ENCODE measurements around the gene PPFIA4.
"Not testable (repeated sequence)": the region's sequence is repeated elsewhere in the genome, so short reads cannot be mapped to it uniquely, and the experiment has no call there.

The PPFIA4 gene

GRCh38 chr1:203026031-203026665 lies at the start of gene PPFIA4:
Gene PPFIA4 (plus strand): TSS chr1:203026491. CDS start chr1:203039009, 12,518 bp downstream.
- DNase-seq = peak; percentile 96

GRCh38 chr1:202976633-202977032 lies 49.7 kb upstream of the PPFIA4 start:
- no peak for DNase-seq

- no peak for DNase-seq
Measured at GRCh38 chr1:202979459-202979858, 46.8 kb upstream of the PPFIA4 start.

DNA sequence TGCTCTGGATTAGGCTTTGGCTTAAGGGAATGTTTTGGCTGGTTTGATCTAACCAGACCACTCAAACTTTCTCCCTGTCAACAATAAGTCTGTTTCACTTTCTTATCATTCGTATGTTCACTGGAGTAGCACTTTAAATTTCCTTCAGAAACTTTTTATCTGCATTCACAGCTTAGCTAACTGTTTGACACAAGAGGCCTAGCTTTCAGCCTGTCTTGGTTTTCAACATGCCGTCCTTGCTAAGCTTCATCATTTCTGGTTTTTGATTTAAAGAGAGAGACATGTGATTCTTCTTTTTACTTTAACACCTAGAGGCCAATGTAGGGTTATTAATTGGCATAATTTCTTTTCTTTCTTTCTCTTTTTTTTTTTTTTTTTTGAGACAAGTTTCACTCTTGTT lies 44.4 kb upstream of the PPFIA4 start:
- no peak for DNase-seq

DNA sequence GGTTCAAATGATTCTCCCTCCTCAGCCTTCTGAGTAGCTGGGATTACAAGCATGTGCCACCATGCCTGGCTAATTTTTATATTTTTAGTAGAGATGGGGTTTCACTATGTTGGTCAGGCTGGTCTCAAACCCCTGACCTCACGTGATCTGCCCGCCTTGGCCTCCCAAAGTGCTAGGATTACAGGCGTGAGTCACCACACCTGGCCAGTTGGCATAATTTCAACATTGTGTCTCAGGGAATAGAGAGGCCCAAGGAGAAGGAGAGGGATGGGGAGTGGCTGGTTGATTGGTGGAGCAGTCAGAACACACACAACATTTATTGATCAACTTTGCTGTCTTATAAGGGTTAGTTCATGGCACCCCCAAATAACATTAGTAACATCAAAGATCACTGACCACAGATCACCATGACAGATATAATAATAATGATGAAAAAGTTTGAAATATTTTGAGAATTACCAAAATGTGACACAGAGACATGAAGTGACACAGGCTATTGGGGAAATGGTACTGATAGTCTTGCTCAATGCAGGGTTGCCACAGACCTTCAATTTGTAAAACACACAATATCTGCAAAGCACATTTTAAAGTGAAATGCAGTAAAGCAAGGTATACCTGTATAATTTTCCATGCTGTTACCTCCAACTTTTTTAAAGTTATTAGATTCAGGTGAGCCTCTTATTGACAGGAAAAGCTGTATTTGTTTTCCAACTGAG lies 43.4 kb upstream of the PPFIA4 start:
- no peak for DNase-seq

DNA sequence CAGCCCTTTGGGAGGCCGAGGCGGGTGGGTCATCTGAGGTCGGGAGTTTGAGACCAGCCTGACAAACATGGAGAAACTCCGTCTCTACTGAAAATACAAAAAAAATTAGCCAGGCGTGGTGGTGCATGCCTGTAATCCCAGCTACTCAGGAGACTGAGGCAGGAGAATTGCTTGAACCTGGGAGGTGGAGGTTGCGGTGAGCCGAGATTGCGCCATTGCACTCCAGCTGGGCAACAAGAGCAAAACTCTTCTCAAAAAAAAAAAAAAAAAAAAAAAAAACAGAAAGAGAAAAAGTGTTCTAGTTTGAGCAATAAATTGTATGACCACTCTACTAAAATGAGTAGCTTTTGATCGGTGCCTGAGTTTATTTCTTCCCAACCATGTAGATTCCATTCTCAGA lies 40.2 kb upstream of the PPFIA4 start:
- DNase-seq = not testable (repeated sequence)

DNA sequence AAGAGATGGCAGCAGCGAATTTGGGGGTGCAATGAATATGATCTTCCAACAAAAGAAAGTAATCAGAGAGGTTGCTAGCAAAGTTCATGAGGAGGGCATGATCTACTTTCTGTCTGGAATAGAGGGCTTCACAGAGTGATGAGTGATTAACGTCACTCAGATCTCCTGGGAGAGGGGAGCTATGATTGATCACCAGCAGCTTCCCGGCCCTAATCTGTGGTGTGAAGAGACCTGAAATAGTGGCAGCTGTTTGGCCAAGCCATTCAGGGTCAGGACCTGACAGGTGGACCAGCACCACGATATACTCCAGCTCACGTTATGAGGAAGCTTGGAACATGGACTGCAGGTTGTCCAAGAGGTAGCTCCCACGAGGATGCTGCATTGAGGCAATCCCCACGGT lies 39.0 kb upstream of the PPFIA4 start:
- DNase-seq = no peak

DNA sequence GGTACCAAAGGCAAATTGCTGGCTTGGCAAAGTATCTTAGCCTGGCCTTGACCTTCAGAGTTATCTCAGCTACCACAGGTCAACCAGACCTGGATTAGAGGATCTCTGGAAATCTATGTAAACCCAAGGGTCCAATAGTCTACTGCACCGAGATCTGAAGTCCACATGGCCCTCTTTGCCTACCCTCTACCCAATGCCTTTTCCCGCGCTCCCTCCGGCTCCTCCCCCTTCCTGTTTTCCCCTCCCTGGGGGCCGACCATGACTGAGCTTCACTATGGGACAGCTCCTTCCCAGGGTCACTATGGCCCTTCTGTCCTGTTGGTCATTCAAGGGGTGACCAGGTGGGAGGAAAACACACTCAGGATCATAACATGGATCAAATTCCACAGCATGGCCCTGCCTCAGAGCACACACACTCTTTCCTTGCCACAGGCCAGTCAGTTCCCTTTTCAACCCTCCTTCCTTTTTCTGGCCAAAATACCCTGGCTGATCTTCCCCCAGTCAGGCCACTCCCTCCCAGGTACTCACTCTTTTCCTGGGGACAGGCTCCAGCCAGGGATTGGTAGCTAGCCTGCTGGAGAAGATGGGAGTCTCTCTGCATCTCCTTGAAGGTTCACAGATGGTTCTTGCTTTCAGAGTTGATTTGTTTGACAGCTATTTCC lies 38.2 kb upstream of the PPFIA4 start:
- no peak for DNase-seq

DNA sequence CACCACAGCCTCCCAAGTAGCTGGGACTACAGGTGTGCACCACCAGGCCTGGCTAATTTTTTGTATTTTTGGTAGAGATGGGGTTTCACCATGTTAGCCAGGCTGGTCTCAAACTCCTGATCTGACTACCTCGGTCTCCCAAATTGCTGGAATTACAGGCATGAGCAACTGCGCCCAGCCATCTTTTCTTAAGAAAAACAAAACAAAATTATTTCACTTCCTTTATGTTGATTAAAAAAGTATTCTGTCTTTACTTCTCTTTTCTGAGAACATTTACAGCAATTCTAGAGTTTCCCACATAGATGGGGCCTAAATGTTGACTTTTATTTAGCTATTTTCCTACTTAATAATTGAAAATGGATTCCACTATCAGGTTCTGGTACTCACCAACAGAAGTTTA lies 36.4 kb upstream of the PPFIA4 start:
- DNase-seq = no peak

GRCh38 chr1:202991112-202991511 lies 35.2 kb upstream of the PPFIA4 start:
- DNase-seq = no peak

- DNase-seq = no peak
Measured at GRCh38 chr1:202994756-202995155, 31.5 kb upstream of the PPFIA4 start.

DNA sequence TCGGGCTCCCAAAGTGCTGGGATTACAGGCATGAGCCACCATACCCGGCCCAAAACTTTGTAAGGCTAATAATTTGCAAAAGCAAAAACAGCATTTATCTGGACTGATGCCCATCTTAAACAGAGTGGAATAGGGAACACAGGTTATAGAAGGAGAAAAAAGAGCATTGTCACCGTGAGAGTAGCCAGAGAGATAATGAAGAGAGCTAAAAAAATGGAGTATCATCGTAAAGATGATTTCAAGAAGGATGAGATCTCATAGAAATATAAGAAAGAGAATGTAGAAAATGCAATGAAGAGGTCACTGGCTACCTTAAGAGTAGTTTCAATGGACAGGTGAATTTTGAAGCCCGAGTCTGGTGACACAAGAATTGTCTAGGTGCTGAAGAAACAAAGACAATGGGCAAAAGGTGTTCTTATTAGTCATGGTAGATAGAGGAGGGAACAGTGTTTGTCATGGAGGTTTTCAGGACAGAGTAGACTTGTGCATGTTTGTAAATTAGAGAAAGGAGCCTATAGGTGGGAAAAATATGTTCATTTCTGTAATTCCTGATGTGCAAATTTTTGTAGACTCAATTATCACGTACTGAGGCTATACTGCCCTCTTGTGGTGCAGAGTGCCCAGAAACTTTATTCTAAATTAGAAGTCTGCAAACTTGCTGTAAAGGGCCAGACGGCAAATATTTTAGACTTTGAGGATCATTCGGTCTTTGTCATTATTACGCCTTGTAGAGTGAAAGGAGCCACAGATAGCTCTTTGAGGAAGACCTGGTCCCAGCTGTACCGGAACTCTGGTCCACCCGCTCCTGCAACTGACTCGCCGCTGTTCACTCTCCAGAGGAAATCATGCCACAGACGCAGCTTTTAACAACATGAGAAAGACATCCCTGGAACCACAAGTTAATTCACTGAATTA lies 27.2 kb upstream of the PPFIA4 start:
- DNase-seq = peak; percentile 65

- no peak for DNase-seq
Measured at GRCh38 chr1:203000217-203000944, 25.9 kb upstream of the PPFIA4 start.

- DNase-seq = no peak
Measured at GRCh38 chr1:203001986-203002385, 24.3 kb upstream of the PPFIA4 start.

DNA sequence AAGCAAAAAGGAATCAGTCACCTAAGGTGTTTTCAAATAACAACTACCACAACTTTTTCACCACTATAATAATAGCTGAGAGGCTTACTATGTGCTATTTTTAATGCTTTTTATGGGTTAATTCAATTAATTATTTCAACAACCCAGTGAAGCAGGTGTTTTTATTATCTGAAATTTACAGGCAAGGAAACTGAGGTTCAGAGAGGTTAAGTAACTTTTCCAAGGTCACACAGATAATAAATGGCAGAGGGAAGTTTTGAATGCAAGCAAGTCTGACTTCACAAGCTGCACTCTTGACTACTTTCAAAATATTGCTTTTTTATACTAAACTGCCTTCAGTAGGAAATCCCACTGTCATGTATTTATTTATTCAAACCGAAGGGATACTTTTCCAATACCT lies 23.3 kb upstream of the PPFIA4 start:
- no peak for DNase-seq

DNA sequence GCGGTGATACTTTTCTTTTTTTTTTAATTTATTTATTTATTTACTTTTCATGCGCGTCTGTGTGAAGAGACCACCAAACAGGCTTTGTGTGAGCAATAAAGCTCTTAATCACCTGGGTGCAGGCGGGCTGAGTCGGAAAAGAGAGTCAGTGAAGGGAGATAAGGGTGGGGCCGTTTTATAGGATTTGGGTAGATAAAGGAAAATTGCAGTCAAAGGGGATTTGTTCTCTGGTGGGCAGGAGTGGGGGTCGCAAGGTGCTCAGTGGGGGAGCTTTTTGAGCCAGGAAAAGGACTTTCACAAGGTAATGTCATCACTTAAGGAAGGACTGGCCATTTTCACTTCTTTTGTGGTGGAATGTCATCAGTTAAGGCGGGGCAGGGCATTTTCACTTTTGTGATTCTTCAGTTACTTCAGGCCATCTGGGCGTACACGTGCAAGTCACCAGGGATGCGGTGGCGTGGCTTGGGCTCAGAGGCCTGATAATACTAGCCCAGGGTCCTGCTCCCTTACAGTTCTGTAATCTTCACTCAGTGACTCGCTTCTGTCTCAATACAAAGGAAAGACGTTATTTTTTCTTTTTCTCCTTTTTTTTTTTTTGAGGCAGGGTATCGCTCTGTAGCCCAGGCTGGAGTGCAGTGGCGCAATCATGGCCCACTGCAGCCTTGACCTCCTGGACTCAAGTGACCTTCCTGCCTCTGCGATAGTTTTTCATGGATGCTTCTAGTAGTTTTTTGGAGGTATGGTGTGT lies 20.7 kb upstream of the PPFIA4 start:
- not testable (repeated sequence) for DNase-seq

DNA sequence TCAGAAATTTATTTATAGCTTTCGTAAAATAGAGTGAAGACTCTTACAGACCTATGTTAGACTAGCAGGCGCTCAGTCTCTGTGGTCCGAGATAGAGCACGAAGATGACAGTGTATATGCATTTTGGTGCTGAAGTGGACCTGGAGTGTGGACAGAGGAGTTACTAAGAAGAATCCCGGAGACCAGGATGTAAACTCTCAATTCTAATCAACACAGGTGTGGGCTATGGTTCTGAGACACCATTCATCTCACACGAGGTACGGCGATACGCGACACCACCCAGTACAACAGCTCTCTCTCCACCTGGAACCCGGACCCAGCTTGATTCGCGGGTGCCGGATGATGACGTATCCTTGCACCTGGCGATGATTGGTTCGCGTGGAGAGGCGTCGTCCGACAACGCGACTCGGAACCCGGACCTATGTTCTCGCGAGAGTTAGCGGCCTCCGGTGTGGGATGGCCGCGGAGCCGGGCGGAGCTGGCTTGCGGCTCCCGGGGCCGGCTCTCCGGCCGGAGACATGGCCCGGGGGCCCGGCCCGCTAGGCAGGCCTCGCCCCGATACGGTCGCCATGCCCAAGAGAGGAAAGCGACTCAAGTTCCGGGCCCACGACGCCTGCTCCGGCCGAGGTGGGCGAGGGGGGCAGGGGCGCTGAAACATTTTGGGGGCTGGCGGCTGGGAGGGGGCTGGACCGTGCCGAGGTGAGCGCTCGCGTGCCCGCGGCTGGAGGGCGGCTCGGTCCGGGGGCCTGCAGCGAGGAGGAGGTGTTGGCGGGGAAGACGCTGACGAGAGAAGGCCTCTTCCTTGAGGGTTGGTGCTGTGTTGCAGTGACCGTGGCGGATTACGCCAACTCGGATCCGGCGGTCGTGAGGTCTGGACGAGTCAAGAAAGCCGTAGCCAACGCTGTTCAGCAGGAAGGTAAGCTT lies 19.1 kb upstream of the PPFIA4 start, which contains the start of gene TMEM183A:
TMEM183A (plus strand) TSS at position 427 of the 924 bp plus-strand sequence; CDS start at position 519, 92 bp downstream.
- DNase-seq = peak; percentile 99

DNA sequence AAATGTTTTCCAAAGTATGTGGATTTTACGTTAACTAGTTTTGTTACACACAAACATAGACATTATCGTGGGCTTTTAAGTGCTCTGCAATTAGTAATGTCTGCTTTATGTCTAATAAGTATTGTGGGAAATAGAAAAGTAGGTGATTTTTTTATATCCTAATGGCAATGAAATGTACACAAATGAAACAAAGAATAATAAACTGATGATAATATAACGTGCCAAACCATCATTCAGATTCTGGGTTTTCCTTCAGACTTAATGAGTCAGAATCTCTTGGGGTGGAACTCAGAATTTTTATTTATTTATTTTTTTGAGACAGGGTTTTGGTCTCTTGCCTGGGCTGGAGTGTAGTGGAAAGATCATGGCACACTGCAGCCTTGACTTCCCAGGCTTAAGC lies 17.1 kb upstream of the PPFIA4 start:
- DNase-seq = no peak

GRCh38 chr1:203011582-203011981 lies 14.7 kb upstream of the PPFIA4 start:
- no peak for DNase-seq

DNA sequence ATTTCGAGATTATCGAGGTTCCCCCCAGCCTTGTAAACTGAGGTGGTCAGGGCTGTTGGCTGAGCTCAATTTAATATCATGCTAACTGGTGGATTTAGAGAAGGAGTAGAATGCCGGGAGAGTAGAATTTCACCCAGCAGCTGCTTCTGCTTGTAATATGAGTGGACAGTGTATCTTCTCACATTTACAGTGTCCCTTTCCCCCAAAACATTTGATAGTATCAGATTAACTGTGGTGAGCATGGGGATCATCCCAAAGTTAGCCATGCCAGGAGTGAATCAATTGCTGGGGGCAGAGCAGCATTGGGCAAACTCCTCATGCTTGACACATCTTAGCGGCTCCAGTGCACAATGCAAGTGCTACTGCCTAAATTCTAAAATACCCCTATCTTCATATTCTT lies 9.2 kb upstream of the PPFIA4 start:
- no peak for DNase-seq
